NCI-H1436 treated with DMSO at 0.1 percent for 48 hours (cell line): ENCODE results near the gene C6orf132.
"Not testable (repeated sequence)": the region's sequence is repeated elsewhere in the genome, so short reads cannot be mapped to it uniquely, and the experiment has no call there.

Source experiments
- DNase-seq: peaks from one replicate; lab custom pipeline; 2025; lab: John Stamatoyannopoulos, UW

The C6orf132 gene

DNA sequence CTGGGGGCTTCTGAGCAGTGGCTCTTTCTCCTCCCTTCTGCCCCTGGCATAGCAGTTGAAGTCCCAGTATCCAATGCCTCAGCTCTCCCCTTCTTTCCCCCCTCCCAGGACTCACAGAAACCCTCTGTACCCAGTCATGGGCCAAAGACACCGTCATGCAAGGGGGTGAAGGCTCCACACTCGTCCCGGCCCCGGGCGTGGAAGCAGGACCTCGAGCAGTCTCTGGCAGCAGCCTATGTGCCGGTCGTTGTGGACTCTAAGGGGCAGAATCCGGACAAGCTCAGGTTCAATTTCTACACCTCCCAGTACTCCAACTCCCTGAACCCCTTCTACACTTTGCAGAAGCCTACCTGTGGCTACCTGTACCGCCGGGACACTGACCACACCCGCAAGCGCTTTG is 20.4 kb upstream of the C6orf132 start:
- DNase-seq = no peak

DNA sequence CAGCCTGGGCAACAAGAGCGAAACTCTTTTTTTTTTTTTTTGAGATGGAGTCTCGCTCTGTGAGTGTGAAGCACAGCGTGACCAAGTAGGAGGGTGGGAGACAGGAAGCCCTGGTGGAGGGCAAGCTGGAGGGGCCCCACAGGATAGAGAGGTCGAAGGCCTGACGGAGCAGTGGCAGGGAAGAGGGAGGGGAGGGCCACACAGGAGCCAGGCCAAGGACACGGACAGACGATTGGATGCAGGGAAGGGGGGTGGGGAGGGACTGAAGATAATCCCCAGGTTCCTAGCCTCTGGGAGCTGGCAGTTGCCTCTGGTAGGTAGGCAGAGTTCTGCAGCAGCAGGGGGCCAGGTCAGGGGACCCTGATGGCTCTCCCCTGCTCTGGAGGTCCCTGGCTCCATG is 20.0 kb upstream of the C6orf132 start:
- DNase-seq = no peak

DNA sequence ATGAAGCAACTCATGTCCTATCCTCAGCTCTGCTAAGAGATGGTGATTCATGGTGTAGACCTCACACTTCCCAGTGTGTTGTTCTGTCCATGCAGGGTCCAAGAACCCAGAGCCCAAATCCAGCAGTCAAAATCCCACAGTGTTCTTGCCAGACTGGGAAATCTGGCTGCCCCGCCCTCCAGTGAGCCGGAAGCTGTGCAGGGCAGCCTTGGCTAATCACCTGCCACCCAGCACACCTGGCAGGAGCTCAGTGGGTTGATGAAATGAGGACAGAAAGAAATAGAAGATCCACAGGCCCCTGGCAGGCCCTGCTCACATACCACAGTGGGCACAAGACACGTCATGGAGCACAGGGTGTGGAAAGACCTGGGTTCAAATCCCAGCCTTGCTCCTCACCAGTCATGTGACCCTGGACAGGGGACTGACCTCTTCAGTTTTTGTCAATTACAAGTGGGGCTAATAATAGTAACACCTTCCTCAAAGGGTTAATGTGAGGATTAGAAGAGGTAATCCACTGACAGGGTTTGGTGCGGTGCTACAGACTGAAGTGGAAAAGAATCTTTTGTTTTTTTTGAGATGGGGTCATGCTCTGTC is 17.1 kb upstream of the C6orf132 start:
- no peak for DNase-seq

DNA sequence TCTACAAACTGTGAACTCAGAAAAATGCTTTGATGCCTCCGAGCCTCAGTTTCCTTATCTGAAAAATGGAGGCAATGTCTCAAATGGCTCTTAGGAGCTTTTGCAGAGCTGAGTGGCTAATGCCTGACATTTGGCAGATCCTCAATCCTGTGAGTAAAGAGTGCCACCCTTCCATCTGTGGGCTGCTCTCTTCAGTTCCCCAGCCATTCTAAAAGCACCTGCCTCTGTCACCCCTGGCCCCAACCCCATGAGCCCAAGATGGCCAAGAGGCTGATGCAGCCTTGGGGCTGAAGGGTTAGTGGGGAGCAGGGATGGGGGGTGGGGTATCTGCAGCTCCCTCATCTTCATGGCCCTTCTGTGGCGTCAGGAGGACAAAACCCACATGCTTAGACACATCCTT is 16.2 kb upstream of the C6orf132 start:
- DNase-seq = no peak

DNA sequence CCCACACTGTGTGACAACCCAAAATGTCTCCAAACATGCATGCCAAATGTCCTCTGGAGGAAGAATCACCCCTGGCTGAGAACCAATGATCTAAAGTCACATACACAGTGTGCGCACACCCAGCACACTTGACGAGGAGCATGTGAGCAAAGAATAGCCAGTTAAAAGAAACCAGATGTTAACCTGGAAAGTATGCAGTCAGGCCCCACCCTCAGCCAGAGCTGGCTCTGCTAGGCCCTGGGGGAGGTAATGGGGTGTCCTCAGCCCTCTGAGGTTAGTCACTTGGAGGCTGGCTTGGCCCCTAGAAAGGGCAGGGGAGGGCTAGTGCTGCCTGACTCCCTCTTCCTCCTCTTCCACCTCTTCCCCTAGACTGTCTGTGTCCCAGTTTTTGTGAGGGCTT is 15.6 kb upstream of the C6orf132 start:
- DNase-seq = no peak

DNA sequence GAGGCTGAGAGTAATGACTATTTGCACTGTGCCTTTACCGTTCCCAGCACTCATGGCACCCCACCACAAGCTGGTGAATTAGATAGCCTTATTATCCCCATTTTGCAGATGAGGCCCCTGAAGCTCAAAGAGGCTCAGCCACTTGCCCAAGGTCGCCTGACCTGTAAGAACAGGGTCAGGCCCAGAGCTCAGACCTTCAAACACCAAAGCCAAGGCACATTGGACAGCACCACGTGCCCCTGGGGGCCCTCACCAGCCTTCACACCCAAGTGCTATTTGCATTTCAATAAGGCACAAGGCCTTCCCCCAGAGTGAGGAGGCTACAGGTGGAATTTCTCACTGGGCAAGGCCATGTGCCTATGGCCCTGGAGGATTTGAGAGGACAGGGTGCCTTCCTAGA is 14.2 kb upstream of the C6orf132 start:
- DNase-seq = no peak

DNA sequence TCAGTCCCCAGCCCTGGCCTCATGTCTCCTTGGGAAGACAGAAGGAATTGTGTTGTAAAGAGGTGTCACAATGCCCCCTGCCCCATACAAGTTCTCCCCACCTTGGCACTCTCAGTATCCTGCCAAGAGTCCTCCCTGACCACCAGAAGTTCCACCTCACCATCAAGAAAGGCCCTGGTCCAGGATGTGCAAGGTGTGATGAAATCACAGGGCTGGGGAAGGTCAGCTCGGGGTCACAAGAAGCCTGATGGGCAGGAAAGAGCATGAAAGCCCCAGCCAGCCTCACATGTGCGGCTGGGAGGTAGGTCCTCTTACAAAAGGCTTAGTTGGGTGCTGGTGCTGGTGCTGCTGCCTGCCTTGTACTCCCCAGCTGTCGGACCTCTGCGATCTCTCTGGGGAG is 12.9 kb upstream of the C6orf132 start:
- no peak for DNase-seq

DNA sequence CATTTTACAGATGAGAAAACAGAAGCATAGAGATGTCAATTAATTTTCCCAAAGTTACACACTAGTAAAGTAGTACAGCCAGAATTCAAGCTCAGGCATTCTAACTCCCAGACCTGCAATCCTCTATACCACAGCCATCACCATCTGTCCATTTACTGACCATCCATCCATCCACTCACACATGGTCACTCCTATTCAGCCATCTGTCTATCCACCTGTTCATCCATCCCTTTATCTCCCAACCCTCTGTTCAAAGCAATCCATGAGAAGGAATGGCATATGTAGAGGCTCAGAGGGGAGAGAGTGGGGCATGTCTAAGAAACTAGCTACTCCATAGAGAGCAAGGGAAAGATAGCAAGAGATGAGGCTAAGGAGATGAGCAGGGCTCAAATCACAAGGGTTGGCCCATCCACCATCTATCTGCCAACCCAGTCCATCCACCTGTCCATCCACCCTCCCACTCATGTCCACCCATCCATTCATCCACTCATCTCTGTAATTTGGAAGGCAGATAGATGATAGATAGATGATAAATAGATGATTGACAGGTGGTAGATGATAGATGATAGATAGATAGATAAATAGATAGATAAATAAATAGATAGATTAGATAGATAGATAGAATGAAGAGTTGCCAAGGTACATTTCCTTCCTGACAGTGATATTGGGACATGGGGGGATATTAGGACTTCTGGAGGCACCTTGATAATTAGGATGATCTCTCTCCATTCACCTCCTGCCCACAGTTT is 12.2 kb upstream of the C6orf132 start:
- no peak for DNase-seq

DNA sequence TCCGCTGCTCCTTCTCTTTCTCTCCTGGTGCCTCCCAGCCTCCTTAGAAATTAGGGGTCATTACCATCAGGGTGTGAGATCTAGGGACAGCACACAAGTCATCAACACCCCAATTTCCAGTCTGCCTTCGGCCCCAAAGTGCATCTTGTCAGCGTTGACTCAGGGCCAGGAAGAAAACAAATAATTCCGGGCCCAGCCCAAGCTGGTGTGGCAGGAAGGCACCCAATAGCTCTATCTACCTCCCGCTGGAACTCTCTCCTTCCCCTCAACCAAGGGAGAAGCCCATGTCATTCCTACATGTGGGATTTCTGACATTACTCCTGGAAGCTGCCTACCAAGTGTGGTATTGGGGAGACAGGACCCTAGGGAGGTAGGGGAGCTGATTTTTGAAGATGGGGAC is 11.5 kb upstream of the C6orf132 start:
- DNase-seq = no peak

DNA sequence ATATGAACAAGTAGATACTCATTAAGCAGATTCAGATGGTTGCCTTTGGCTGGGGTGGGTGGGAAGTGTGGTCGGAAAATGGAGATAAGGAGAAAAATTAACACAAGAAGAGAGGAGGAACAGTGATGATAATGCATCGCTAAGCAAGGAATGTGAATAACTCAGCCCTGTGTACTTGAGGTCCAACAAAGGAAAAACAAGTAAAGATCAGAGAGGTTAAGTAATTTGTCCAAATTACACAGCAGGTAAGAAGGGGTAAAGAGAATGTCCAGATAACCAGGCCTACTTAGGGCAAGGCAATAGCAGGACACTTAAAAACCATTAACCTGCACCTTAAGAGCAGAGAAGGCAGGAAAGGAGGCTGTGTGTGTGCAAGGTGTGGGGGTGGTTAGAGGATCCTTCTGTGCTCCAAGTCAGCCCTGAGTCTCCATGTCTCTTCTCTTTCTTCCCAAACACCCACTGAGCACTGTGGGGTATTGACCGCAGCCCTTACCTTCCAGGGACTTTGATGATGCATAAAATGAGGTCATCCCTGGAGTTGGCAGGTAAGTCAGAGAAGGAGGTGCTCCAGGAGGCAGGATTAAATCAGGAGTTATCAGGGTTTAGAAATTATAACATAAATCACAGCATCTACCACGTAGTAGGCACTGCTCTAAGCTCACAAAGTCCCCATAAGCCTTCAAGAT is 10.3 kb upstream of the C6orf132 start:
- not testable (repeated sequence) for DNase-seq

DNA sequence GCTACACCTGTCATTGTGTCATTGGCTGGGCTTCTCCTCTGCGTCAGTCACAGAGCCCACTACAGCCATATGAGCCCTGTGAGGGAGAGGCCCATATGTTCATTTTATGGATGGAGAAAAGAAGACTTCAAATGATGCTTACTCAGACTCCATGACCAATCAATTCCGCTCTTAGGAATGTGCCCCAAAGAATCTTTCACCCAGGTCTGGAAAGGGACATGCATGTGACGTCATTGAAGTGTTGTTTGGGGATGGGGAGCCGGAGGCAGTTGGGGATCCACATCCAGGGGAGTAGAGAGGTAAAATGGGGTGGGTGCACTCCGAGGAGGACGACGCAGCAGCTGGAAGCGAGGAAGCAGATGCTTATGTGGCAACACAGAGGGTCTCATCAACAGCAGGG is 9.6 kb upstream of the C6orf132 start:
- no peak for DNase-seq

DNA sequence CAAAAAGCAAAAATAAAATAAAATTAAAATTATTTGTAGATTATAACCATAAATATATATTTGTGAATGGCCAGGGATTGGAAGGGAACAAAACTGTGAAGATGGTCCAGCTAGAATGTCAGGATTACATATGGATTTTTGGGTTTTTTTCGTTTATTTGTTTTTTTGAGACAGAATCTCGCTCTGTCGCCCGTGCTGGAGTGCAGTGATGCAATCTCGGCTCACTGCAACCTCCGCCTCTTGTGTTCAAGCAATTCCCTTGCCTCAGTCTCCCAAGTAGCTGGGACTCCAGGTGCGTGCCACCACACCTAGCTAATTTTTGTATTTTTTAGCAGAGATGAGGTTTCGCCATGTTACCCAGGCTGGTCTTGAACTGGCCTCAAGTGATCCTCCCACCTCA is 7.8 kb upstream of the C6orf132 start:
- no peak for DNase-seq

DNA sequence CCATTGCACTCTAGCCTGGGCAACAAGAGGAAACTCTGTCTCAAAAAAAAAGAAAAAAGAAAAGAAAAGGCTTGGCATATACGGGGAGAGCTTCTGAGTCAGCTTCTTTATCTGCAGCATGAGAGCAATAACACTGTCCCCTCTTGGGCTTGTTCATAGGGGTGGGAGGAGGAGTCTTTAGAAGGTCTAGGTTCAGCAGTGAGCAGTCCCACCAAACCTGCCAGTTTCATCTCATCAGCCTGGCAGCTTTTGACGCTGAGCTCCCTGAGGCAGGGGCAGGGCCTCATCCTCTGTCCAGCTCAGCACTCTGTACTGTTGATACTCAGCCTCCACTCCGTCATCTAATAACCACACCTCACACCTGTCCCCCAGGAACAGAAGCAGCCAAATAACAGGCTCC is 5.6 kb upstream of the C6orf132 start:
- no peak for DNase-seq

DNA sequence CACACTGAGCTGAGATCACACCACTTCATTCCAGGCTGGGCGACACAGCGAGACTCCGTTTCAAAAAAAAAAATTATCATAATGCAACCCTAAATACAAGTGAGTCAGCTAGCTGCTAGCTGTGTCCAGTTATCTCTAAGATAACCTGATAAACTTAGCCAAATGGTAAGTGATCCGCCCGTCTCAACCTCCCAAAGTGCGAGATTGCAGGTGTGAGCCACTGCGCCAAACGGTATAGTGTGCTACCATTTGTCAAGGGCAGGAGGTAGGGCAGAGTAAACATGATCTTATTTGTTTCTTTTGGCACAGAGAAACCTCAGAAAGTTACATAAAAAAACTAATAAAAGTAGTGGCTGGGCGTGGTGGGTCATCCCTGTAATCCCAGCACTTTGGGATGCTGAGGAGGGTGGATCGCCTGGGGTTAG is 4.7 kb upstream of the C6orf132 start:
- DNase-seq = no peak

DNA sequence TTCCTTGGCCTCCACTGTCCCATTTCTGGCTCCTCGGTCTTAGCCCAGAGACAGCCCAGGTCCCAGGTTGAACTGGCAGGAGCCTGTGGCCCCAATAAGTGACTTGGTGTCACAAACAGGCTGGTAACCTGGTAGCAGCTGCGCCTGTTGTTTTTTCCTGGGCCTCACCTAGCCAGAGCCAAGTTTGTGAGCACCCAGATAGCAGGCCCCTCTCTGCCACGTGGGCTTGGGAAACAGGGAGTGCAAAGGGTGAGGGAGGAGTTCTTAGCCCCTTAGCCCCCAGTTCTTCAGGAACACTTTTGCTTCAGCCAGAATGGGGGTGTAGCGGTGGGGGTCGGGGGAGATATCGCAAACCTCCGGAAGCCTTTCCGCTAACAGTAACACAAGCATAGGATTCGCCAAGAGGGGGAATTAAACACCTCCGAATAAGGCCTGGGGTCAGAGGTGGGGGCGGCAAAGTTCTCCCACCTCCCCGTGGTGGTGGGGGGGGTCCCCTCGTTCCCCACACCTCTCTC is 760 bp downstream of the C6orf132 start:
- no peak for DNase-seq

DNA sequence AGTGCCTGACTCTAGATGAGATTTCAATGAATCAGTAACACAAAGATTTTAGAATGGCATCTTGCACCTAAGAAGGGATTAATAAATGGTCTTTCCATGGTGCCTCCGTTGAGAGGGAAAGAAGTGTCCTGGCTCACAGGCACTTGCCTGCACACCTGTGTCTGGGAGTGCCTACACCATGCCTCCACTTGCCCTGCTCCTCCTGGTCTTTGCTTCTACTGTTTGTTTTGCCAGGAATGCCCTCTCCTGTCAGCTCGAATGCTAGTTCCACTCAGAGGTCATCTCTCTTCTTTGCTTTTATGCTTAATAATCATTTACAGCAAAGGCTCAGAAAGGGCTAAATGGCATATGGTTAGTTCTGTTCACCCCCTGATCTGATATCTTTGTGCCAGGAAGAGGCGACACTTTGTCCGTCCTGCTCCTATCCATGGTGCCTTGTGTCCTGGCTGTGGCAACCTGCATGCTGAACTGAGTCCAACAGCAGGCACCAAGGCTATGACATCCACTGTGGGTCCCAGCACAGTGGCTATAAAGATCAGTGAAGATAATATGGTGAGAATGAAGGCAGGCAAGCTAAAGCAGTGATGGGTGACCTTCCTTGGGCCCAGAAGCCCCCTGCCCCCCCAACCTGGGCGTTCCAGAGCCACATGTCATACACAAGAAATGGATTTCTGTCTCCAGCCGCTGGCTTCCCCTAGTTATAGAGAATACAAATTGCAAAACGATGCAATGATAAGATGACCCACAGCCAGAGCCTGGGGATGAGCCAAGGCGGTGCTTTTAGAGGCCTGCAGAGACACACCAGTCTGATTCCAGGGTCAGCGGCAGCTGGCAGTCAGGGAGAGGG is 1.4 kb downstream of the C6orf132 start:
- no peak for DNase-seq

DNA sequence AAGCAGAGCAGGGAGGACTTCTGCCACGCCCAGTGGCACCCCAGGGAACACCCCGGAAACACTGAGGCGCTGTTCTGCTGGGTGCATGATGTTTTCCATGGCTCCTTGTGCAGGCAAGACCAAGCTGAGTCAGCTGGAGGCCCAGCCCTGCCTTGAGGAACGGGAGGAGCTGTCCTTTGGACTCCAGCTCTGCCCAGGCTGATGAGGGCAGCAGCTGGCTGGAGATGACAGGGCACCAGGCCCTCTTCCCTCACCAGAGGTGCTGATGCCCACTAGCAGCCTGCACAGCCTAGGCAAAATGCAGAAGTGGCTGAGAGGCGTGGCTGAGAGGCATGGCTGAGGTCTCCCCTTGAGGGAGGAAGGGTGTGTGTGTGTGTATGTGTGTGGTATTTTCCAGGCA is 2.4 kb downstream of the C6orf132 start:
- DNase-seq = no peak

DNA sequence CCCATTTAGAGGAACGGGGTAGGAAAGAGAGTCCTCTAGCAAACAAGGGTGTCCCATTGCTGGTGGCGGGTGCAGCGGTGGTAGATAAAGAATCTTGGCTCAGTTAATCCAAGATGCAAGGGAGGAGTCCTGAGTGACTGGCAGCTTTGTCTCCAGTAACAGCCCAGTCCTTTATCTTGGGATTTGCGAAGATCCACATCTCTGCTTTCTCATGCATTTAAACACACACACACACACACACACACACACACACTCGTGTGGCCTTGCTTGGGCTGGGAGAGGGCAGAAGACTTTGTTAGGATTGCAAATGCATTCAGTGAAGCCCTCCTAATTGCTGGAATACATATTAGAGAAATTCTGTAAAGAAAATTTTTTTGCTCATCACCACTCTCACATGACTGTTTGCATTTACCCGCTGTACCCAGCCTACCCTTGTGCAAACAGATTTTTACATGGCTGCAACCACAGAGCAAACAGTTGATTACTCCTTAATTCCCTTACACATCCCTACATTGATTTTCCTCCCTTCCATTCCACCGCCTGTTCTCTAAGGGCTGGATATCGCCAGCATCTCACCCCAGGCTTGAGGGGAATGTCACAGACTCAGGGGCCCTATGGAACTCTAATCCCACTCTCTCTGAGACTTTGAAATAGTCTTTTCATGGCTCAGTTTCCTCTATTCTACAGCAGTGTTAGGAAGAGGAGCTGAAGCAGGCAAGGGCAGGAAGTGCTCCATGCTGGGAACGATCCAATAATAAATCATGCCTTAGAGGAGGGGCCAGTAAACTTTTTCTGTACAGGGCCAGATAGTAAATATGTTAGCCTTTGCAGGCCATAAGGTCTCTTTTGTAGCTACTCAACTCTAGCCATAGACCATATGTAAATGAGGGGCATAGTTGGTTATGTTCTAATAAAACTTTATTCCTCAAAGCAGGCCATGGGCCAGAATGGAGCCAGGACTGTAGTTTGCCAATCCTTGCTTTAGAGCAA is 3.5 kb downstream of the C6orf132 start:
- DNase-seq = no peak

DNA sequence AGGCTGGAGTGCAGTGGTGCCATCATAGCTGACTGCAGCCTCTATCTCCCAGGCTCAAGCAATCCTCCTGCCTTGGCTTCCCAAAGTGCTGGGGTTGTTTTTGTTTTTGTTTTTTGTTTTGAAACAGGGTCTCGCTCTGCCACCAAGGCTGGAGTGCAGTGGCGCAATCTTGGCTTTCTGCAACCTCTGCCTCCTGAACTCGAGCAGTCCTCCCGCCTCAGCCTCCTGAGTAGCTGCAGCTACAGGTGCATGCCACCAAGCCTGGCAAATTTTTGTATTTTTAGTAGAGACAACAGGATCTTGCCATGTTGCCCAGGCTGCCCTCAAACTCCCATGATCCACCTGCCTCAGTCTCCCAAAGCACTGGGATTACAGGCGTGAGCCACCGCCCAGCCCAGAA is 4.2 kb downstream of the C6orf132 start:
- DNase-seq = no peak

DNA sequence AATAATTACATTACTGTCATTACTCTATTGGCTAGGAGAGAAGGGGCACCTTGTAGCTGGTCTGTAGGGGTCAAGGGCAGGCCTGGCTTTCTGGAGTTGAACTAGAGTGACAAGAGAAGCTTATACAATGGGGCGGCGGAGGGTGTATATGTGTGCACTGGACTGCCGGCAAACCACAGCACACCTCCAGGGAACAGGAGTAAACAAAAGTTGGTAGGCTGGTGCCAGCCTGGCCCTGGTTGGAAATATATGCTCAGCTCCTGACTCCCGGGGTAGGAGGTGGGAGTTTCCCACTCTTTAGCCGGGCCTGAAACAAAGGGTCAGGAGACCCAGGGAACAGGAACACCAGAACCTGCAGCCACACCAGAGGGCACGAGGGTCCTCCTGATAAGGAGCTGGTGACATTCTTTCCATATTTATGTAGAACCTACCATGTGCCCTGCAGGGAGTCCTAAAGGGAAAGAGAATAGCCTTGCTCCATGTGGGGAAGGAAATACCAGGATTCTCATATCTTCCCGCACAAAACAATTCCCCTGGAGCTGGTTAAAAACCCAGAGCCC is 5.1 kb downstream of the C6orf132 start:
- DNase-seq = no peak
